PC-9 (cell line): ENCODE results near the gene OR13J1.

Experiments
- CTCF ChIP-seq: fragments of 200-600 bp; sonication (generic); conservative IDR thresholded peaks from 2 replicates; pipeline ENCODE4 v1.6.1; 2017; ENCODE audit warnings: mixed run types, antibody characterized with exemption, mild to moderate bottlenecking, moderate library complexity
- EZH2 ChIP-seq: fragments of 200-600 bp; sonication (generic); IDR thresholded peaks from 2 replicates; pipeline ENCODE4 v1.8.0; 2017; ENCODE audit warnings: antibody characterized with exemption, low read depth

GRCh38 chr9:35847792-35848572 is 22.2 kb downstream of the OR13J1 start:
- no peak for TF ChIP-seq CTCF
- no peak for TF ChIP-seq EZH2
